ENCODE measurements around the gene MAP3K6.

GRCh38 chr1:27318596-27318995 lies 48.2 kb downstream of the MAP3K6 start:
- TF ChIP-seq POLR2AphosphoS5 (IDR thresholded peaks at IDR 0.05) (no peak), CTCF (IDR thresholded peaks at IDR 0.05) (no peak), POLR2A (IDR thresholded peaks at IDR 0.05) (no peak)
